GM19395 (cell line): Measurements from ENCODE around the gene CPAMD8.
"Not testable (repeated sequence)": the region's sequence is repeated elsewhere in the genome, so short reads cannot be mapped to it uniquely, and the experiment has no call there.

Source experiments
- ATAC-seq: cut with Tn5 transposase; IDR thresholded peaks from one replicate; pipeline ENCODE4 v1.9.1; 2021; ENCODE audit warnings: mild to moderate bottlenecking, moderate library complexity; ENCODE audit not compliant: unreplicated experiment

Gene CPAMD8

DNA sequence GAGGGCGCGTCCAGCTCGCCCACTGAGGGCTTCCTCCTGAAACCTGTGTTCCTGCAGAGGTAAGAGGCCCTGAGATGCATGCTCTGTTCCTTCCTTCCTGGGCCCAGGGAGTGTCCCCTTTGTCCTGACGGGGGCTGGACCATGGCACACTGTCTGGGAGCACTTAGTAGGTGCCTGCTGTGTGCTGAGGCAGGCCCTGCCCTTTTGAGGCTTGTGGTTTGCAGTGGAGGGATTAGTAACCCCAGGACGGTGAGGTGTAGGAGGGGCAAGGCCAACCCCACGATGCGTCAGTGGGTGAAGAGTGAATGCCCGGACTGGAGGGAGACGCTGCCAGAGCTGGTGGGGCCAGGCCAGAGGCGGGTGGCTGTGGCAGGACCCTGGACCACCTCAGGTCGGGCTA lies 149.0 kb downstream of the CPAMD8 start:
- no peak for ATAC-seq

DNA sequence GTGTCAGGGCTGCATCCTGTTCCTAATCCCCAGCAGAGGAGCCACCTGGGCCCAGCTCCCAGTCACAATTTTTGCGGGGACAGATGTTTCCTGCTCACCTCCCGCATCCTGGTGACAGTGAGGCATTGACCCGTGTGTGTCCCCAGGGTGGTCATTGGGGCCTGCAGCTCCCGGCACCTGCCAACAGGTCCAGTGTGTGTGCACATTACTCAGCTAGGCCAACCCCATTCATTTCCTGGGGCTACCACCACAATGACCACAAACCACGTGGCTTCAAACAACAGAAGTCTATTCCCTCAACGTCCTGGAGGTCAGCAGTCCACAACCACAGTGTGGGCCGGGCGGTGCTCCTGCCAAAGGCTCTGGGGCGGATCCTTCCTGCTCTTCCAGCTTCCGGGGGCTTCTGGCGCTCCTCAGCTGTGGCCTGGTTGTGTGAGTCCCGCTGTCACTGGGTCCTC lies 149.7 kb downstream of the CPAMD8 start:
- ATAC-seq: no peak

DNA sequence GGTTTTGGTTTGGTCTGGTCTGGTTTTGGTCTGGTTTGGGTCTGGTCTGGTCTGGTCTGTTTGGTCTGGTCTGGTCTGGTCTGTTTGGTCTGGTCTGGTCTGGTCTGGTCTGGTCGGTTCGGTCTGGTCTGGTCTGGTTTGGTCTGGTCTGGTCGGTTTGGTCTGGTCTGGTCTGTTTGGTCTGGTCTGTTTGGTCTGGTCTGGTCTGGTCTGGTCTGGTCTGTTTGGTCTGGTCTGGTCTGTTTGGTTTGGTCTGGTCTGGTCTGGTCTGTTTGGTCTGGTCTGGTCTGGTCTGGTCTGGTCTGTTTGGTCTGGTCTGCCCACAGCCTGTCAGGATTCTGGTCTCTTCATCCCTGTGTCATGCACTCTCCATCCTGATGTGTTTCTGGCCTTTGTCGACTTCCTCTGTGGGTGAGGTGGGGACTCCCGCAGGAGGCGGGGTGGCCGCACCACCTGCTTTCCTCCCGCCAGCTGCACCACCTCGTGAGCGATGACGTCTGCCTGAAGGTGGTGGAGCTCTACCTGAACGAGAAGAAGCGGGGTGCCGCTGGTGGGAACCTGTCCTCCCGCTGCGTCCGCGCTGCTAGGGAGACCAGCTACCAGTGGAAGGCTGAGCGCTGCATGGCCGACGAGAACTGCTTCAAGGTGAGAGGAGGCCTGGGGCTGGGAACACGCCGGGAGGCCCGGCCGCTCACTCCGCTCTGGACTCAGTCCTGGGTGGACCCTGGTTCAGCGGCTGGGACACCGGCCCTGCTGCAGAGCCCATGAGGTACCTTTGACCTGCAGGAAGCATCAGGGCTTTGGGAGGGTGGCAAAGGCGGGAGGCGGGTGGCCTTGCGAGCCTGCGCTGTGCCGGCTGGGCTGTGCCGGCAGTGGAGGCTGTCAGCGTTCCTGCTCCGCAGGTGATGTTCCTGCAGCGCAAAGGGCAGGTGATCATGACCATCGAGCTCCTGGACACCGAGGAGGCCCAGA lies 150.7 kb downstream of the CPAMD8 start:
- ATAC-seq: no peak

DNA sequence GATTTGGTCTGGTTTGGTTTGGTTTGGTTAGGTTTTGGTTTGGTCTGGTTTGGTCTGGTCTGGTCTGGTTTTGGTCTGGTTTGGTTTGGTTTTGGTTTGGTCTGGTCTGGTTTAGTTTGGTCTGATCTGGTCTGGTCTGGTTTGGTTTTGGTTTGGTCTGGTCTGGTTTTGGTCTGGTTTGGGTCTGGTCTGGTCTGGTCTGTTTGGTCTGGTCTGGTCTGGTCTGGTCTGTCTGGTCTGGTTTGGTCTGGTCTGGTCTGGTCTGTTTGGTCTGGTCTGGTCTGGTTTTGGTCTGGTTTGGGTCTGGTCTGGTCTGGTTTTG lies 151.7 kb downstream of the CPAMD8 start:
- not testable (repeated sequence) for ATAC-seq

DNA sequence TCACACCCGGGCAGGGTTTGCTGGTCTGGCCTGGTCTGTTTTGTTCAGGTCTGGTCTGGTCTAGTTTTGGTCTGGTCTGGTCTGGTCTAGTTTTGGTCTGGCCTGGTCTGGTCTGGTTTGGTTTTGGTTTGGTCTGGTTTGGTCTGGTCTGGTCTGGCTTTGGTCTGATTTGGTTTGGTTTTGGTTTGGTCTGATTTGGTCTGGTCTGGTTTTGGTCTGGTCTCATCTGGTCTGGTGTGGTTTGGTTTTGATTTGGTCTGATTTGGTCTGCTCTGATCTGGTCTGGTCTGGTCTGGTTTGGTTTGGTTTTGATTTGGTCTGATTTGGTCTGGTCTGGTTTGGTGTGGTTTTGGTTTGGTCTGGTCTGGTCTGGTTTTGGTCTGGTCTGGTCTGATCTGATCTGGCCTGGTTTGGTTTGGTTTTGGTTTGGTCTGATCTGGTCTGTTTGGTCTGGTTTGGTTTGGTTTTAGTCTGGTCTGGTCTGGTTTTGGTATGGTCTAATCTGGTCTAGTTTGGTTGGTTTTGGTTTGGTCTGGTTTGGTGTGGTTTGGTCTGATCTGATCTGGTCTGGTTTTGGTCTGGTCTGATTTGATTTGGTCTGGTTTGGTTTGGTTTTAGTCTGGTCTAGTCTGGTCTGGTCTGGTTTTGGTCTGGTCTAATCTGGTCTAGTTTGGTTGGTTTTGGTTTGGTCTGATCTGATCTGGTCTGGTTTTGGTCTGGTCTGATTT lies 152.2 kb downstream of the CPAMD8 start:
- no peak for ATAC-seq

DNA sequence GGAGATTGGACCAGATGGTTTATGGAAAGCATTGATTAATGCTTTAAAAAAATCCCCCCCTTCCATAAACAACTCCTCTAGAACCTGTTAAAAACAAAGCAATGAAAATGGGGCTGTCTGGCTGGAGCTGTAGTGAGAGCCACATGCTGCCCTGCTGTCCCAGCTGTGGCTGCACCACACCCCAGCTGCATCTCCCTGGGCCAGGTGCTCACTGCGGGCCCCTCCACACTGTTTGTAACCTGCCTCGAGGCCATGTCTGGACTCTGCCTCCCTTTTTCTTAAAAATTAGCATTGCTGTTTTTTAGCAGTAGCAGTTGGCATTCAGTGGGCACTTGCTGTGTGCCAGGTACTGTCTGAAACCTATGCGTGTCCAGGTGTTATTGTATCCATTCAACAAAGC lies 153.0 kb downstream of the CPAMD8 start:
- no peak for ATAC-seq

DNA sequence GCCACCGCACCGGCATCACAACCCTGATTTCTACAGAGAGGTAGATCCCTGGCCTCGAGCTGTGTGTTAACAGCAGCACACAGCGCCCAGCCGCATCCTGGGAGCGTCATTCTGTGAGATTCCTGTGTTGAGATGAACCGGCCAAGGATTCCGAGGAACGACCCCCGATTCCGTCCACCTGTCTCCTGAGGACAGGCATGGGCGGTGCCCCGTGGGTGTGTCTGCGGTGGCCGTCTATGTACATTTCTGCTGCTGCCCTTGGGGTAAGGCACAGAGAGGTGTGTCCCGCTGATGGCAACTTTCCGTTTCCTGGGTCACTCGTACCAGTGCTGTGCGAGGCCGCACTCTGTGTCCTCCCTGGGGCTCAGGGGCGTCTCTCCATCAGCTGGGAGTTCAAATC lies 153.9 kb downstream of the CPAMD8 start:
- no peak for ATAC-seq

DNA sequence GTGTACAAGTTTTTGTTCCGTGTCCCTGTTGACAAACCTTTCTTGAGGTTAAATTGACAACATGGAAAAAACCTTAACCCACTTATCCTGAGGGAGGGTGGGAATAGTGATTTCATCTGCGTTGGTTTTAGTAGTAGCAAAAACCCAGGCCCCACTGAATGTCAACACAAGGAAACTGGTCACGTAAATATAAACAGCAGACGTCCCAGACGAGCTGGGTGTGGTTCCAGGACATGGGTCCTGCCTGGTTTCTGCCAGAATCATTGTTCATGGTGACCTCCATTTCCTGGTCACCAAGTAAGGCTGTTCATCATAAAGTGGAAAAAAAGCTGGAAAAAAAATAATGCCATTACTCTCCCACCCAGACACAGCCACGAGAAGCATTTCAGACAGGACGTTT lies 154.7 kb downstream of the CPAMD8 start:
- no peak for ATAC-seq

DNA sequence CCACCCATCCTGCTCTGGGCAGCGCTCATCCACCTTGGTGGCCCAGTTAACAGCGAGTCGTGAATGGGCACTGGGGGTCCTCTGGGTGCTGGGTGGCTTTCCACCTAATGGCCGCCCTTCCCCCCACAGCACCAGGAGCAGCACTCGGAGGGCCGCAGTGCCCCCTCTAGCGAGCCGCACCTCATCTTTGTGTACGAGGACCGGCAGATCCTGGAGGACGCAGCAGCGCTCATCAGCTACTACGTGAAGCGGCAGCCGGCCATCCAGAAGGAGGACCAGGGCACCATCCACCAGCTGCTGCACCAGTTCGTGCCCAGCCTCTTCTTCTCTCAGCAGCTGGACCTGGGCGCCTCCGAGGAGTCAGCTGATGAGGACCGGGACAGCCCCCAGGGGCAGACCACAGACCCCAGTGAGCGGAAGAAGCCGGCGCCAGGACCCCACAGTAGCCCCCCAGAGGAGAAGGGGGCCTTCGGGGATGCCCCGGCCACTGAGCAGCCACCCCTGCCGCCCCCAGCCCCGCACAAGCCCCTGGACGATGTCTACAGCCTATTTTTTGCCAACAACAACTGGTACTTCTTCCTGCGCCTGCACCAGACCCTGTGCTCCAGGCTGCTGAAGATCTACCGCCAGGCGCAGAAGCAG lies 157.2 kb downstream of the CPAMD8 start:
- ATAC-seq: no peak

DNA sequence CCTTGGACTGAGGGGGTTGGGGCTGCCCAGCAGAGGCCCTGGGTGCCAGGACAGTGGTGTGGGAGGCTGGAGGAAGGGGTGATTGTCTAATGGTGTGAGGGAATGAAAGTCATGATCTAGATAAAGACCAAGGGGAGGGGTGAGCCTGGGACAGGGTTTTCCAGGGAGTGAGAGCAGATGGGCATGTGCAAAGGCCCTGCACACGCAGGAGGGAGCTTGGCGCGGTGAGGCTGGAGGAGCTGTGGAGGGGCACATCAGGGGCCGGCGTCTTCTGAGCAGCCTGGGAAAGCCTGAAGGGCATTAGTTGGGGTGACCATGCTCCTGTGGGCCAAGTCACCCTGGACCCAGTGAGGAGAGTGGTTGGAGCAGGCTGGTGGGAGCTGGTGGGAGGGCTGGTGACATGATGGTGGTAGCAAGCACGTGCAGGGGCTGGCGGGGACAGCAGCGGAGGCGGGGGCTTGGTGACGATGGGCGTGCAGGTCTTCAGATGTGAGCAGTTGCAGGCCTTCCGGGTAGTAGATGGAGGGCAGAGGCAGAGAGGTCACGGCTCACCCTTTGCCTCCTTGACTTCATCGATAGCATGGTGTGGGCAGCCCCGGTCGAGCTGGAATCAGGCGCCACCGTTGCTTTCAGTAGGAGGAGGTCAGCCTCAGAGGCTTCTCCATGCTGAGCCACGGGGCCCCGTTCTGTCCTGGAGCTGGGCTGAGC lies 158.0 kb downstream of the CPAMD8 start:
- ATAC-seq: no peak

DNA sequence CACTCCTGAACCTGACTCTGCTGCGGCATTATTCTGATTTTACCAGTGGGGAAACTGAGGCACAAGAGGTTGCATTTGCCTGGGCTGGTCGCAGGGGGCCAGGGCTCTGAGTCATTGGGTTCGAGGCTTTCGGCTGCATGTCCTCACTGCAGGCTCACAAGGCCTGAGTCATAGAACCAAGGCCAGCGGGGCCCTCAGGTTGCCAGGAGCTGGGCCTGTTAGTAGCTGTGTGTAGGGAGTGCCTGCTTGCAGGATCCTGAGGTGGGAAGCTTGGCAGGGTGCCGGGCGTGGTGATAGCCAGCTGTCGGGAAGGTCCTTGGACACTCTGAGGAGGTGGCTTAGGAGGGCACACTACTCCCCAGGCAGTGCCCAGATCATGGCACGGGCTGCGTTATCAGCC lies 159.4 kb downstream of the CPAMD8 start:
- no peak for ATAC-seq

DNA sequence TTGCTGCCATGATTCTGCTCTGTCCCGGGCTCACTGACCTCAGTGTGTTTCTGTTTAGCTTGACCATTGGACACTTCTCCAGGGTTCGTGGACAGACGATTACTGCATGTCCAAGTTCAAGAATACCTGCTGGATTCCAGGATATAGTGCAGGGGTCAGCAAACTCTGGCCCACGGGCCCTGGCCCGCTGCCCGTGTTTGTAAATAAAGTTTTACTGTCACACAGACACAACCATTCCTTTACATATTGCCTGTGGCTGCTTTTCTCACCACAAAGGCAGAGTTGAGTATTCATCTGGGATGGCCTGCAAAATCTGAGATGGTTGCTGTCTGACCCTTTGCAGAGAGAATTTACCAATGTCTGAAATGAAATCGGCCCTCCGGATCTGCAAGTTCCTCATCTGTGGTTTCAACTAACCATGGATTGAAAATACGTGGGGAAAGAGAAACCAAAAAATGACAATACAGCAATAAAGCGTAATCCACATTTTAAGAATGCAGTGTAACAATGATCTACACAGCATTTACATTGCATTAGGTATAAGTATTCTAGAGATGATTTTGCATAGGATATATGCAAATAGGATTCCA lies 163.7 kb downstream of the CPAMD8 start:
- no peak for ATAC-seq

DNA sequence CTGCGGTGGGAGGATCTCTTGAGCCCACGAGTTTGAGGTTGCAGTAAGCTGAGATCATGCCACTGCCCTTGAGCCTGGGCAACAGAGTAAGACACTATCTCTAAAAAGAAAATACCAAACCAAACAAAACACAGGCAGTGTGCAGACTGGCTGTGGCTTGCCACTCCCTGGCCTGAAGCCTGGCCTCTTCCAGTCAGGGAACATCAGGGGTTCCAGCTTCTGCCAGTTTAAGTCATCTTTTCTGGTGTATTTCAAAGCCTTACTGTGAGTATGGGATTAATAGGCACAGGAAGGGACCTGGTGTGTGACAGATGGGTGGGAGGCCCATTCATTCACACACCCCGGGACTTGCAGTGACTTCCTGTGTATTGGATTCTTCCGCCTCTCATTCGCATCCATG lies 164.8 kb downstream of the CPAMD8 start:
- ATAC-seq: no peak

DNA sequence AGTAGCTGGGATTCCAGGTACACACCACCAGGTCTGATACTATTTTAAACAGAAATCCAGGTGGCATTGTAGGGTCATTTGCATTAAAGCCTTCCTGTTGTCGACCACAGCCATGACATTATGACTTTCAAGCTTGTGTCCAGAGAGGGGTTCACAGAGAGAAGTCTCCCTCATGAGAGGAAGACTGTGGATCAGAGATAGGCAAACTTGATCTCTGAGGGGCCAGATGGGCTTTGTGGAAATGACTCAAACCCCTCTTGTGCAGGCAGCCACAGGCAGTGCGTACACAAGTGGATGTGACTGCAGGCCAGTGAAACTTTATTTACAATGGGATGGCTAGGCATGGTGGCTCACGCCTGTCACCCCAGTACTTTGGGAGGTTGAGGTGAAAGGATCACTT lies 165.6 kb downstream of the CPAMD8 start:
- no peak for ATAC-seq

DNA sequence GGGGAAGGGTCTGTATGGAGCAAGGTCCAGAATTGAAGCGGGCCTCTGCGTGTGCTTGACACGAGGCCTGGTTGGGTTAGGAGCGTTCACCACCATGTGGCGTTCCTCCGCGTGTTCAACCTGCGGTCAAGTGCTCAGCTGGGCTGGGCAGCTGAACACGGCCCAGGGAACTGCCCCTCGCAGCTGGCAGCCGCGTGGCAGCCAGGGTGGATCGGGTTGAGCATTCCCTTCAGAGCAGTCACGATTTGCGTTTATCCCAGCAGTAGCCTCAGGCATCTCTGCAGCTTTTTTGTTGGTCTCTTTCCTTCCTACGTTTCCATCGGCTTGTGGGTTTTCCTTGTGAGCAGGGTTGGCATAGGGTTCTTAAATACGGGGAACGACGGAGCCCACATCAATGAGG lies 166.5 kb downstream of the CPAMD8 start:
- no peak for ATAC-seq

DNA sequence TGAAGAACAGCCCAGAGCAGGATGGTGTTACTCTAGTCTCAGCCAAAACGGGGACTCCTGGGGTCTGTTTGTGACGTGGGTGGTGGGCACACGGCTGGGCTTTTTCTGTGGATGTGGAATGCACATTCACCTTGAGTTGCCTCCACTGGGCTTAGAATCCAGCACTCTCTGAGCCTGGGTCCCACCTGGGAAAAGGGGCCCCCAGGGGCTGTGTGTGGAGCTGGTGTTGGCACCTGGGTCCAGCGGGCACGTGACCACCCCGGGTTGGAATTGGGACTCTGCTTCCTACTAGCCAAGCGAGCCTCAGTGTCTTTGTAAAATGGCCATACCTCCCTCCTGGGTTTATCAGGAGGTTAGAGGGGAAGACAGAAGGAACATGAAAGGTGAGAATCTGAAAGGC lies 167.0 kb downstream of the CPAMD8 start:
- no peak for ATAC-seq

DNA sequence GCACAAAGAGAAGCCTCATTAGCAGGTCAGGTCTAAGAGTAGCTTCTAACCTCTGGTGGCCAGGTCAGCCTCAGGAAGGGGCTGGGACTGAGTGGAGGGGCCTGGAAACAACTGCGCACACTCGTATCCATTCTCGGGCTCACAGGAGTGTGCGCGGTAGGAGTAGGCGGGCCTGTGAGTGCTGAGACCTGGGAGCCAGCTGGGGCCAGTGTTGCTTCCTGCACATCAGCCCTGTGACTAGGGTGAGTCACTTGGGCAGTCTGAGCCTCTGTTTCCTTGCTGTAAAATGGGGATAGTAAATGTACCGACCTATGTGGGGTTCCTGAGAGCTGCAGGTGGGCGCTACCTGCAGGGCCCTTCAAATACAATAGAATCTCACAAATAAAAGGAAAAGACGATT lies 170.5 kb downstream of the CPAMD8 start:
- no peak for ATAC-seq

DNA sequence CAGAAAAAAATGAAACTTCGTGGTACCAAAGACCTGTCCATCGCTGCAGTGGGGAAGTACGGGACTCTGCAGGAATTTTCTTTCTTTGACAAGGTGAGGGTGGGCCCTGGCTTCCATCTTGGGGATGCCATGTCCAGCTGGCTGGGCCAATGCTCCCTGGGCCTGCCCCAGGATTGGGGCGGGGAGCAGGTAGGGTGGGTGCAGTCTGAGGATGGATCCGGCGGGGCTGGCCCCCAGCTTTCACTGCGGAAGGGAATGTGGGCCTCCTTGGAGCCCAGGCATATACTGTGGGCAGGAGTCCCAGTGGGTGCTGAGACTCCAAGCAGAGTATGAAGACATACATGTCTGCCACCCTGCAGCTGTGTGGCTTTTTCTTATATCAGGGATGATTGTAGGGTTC lies 173.5 kb downstream of the CPAMD8 start:
- no peak for ATAC-seq

DNA sequence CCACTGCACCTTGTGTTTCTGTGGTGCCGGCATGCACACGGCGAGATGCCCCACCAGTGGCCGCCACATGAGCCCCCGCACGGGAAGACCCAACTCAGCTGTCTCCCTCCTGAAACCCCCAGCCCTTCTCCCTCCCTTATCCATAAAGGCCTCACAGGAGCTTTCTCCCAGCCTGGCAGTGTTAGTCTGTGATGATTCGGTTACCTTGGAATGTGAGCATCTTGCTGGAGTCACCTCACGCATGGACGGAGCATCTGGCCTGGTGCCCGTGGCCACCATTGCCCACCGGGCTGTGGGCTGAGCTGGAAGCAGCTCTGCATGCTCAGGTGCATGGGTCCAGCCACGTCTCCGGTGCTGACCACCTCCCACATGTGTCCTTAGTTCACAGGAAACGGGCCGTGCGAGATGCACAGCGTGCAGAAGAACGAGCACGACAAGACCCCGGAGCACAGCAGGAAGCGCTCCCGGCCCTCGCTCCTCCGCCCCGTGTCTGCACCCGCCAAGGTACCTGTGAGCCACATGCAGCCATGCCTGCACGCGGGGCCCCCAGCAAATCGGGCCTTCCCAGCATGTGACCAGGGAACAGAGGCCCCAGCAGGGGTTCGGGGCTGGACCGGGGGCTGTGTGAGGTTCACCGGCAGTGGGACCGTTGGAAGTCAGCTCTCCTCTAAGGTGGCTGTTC lies 175.4 kb downstream of the CPAMD8 start:
- ATAC-seq: no peak

DNA sequence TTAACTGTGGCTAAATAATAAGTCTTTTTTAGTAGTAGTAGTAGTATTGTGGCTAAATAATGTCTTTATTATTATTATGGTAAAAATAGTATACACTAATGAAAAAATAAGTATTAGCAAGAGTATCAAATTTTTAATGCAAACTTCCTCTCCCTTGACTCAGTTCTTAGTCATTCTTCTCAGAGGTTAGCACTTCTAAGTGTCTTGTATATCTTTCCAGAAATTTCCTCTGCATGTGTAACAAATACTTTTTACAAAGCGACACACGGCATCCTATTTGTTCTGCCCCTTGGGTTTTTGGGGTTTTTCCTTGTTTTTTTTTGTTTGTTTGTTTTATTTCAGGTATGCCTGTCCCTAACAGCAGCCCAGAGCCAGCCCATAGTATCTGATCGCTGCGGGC lies 176.5 kb downstream of the CPAMD8 start:
- no peak for ATAC-seq
